GM12891 (cell line): ENCODE measurements around the gene PTPRG.

Experiments
- PAX5 ChIP-seq: IDR thresholded peaks from 2 replicates; pipeline ENCODE4 v1.6.1; 2011; ENCODE audit warnings: low read length, moderate library complexity, mild to moderate bottlenecking; ENCODE audit not compliant: insufficient read depth, severe bottlenecking
- POLR2A ChIP-seq: IDR thresholded peaks from 2 replicates; pipeline ENCODE4 v1.6.1; 2011; ENCODE audit warnings: low read depth, low read length, control low read depth
- POLR2AphosphoS5 ChIP-seq: IDR thresholded peaks from 2 replicates; pipeline ENCODE4 v1.6.1; 2011; ENCODE audit warnings: low read depth, low read length, control low read depth
- POU2F2 ChIP-seq: IDR thresholded peaks from 2 replicates; pipeline ENCODE4 v1.6.1; 2011; ENCODE audit warnings: low read depth, mild to moderate bottlenecking, control low read depth, low read length, moderate library complexity
- SPI1 ChIP-seq: IDR thresholded peaks from 2 replicates; pipeline ENCODE4 v1.6.1; 2011; ENCODE audit warnings: low read depth, low read length, control low read depth
- TAF1 ChIP-seq: IDR thresholded peaks from 2 replicates; pipeline ENCODE4 v1.6.1; 2011; ENCODE audit warnings: low read depth, low read length, control low read depth

GRCh38 chr3:61821823-61822251 is 260.5 kb downstream of the PTPRG start:
- TF ChIP-seq POLR2AphosphoS5 (no peak), SPI1 (no peak), POLR2A (no peak), TAF1 (no peak), PAX5 (no peak), POU2F2 (no peak)
